IMR-90 (cell line): Measurements from ENCODE around the gene LCNL1. TPM values are rescaled to one million over a fixed set of nuclear protein-coding genes. Genes with fewer than 3 reads are reported as not detected.

ENCODE experiments used
- ATAC-seq: fragments of 200-7000 bp; cut with Tn5 transposase; 2 replicates; pipeline ENCODE4 v1.9.1; 2020; ENCODE audit warnings: low read depth, mild to moderate bottlenecking, moderate library complexity
- BruUV-seq: library from RNA; stranded (reverse); fragments of 400-500 nt; replicated peaks from 2 replicates; lab custom pipeline; 2021; lab: Mats Ljungman, UMichigan
- CTCF ChIA-PET: fragments of 300-600 bp; formaldehyde crosslinking; extraction: SDS; loops from one replicate; lab custom pipeline; 2021; ENCODE audit warnings: antibody characterized with exemption; lab: Yijun Ruan, JAX
- POLR2A ChIA-PET: fragments of 300-600 bp; sonication (Branson Sonifier 250); formaldehyde crosslinking; loops from one replicate; lab custom pipeline; 2022; ENCODE audit warnings: antibody characterized with exemption; ENCODE audit not compliant: unreplicated experiment; lab: Charles Lee
- DNase-seq: peaks from one replicate; pipeline ENCODE4 v3.0.0; 2013
- H2AFZ ChIP-seq: replicated peaks from 2 replicates; pipeline ENCODE3; 2013; ENCODE audit warnings: low read length, mild to moderate bottlenecking; ENCODE audit not compliant: poor library complexity
- H2AK5ac ChIP-seq: 2 replicates; pipeline ENCODE4 v1.6.1; 2013; ENCODE audit warnings: low read depth, low read length, inconsistent platforms
- H2AK9ac ChIP-seq: replicated peaks from 2 replicates; pipeline ENCODE3; 2013; ENCODE audit warnings: mild to moderate bottlenecking, low read depth, low read length, moderate library complexity; ENCODE audit not compliant: poor library complexity
- H2BK120ac ChIP-seq: 2 replicates; pipeline ENCODE4 v1.6.1; 2013; ENCODE audit warnings: low read depth, low read length, inconsistent platforms
- H2BK15ac ChIP-seq: 3 replicates; pipeline ENCODE4 v1.6.1; 2013; ENCODE audit warnings: low read depth, low read length, inconsistent platforms
- H2BK20ac ChIP-seq: 2 replicates; pipeline ENCODE4 v1.6.1; 2013; ENCODE audit warnings: low read depth, mild to moderate bottlenecking, inconsistent platforms, low read length, moderate library complexity
- H2BK5ac ChIP-seq: 2 replicates; pipeline ENCODE4 v1.6.1; 2013; ENCODE audit warnings: mild to moderate bottlenecking, low read depth, low read length, inconsistent platforms; ENCODE audit not compliant: poor library complexity, severe bottlenecking
- H3K14ac ChIP-seq: replicated peaks from 2 replicates; pipeline ENCODE4 v1.6.1; 2013; ENCODE audit warnings: low read depth, low read length, inconsistent platforms
- H3K18ac ChIP-seq: 2 replicates; pipeline ENCODE4 v1.6.1; 2013; ENCODE audit warnings: low read depth, low read length, control low read depth
- H3K23ac ChIP-seq: 2 replicates; pipeline ENCODE4 v1.6.1; 2013; ENCODE audit warnings: low read depth, low read length, inconsistent platforms
- H3K27ac ChIP-seq: 2 replicates; pipeline ENCODE4 v1.5.1; 2013; ENCODE audit warnings: mild to moderate bottlenecking, control low read depth, low read length; ENCODE audit not compliant: insufficient read depth
- H3K27me3 ChIP-seq: 2 replicates; pipeline ENCODE4 v1.6.1; 2013; ENCODE audit warnings: low read length; ENCODE audit not compliant: control insufficient read depth, insufficient read depth
- H3K36me3 ChIP-seq: 2 replicates; pipeline ENCODE4 v1.6.1; 2013; ENCODE audit warnings: low read length, mixed read lengths; ENCODE audit not compliant: control insufficient read depth, insufficient read depth
- H3K4ac ChIP-seq: 2 replicates; pipeline ENCODE4 v1.6.1; 2013; ENCODE audit warnings: low read depth, low read length, inconsistent platforms
- H3K4me1 ChIP-seq: 2 replicates; pipeline ENCODE4 v1.6.1; 2013; ENCODE audit warnings: low read length, mixed read lengths; ENCODE audit not compliant: control insufficient read depth, insufficient read depth
- H3K4me2 ChIP-seq: 2 replicates; pipeline ENCODE4 v1.6.1; 2013; ENCODE audit warnings: low read depth, mild to moderate bottlenecking, control low read depth, low read length, moderate library complexity
- H3K4me3 ChIP-seq: 2 replicates; pipeline ENCODE4 v1.5.1; 2013; ENCODE audit warnings: low read depth, mild to moderate bottlenecking, control low read depth, low read length, moderate library complexity; ENCODE audit not compliant: insufficient read depth
- H3K56ac ChIP-seq: 2 replicates; pipeline ENCODE4 v1.6.1; 2013; ENCODE audit warnings: low read length, inconsistent platforms; ENCODE audit not compliant: insufficient read depth; ENCODE audit errors: extremely low read depth
- H3K79me1 ChIP-seq, 2 experiments: 2 replicates each; pipeline ENCODE4 v1.6.1; 2013; ENCODE audit warnings: low read length in 2 of 2, inconsistent platforms in 1 of 2, low read depth in 1 of 2
- H3K9ac ChIP-seq: 2 replicates; pipeline ENCODE4 v1.6.1; 2013; ENCODE audit warnings: low read depth, low read length, control low read depth
- H3K9me1 ChIP-seq: 2 replicates; pipeline ENCODE4 v1.6.1; 2013; ENCODE audit warnings: low read length, inconsistent platforms; ENCODE audit not compliant: insufficient read depth
- H3K9me3 ChIP-seq: 2 replicates; pipeline ENCODE4 v1.6.1; 2013; ENCODE audit warnings: low read length; ENCODE audit not compliant: control insufficient read depth, insufficient read depth
- H4K20me1 ChIP-seq: 2 replicates; pipeline ENCODE4 v1.6.1; 2013; ENCODE audit warnings: low read length, inconsistent platforms; ENCODE audit not compliant: insufficient read depth
- H4K5ac ChIP-seq: 2 replicates; pipeline ENCODE4 v1.6.1; 2013; ENCODE audit warnings: mild to moderate bottlenecking, low read depth, low read length, control low read depth
- H4K8ac ChIP-seq, 2 experiments: 2 replicates each; pipeline ENCODE4 v1.6.1; 2013; ENCODE audit warnings: low read depth in 2 of 2, low read length in 2 of 2, control low read depth in 1 of 2, inconsistent platforms in 1 of 2
- H4K91ac ChIP-seq: 2 replicates; pipeline ENCODE4 v1.6.1; 2013; ENCODE audit warnings: low read depth, low read length, inconsistent platforms; ENCODE audit not compliant: insufficient read depth
- BHLHE40 ChIP-seq: fragments of 150-350 bp; IDR thresholded peaks from 2 replicates; pipeline ENCODE4 v1.6.1; 2016; ENCODE audit warnings: mild to moderate bottlenecking, low read depth, low read length
- CEBPB ChIP-seq: IDR thresholded peaks from 2 replicates; pipeline ENCODE4 v1.6.1; 2012; ENCODE audit warnings: low read depth, low read length, improper control_type of control experiment
- CHD1 ChIP-seq: IDR thresholded peaks from 2 replicates; pipeline ENCODE4 v1.6.1; 2012; ENCODE audit warnings: low read depth, low read length, improper control_type of control experiment
- MAZ ChIP-seq: IDR thresholded peaks from 2 replicates; pipeline ENCODE4 v1.6.1; 2012; ENCODE audit warnings: low read depth, mild to moderate bottlenecking, low read length, improper control_type of control experiment, moderate library complexity, borderline replicate concordance
- MXI1 ChIP-seq: IDR thresholded peaks from 2 replicates; pipeline ENCODE4 v1.6.1; 2012; ENCODE audit warnings: low read depth, mild to moderate bottlenecking, low read length, moderate library complexity, borderline replicate concordance
- POLR2A ChIP-seq: IDR thresholded peaks from 2 replicates; pipeline ENCODE4 v1.6.1; 2012; ENCODE audit warnings: mild to moderate bottlenecking, low read depth, low read length
- RAD21 ChIP-seq: IDR thresholded peaks from 2 replicates; pipeline ENCODE4 v1.6.1; 2012; ENCODE audit warnings: low read length, improper control_type of control experiment
- RFX5 ChIP-seq: IDR thresholded peaks from 2 replicates; pipeline ENCODE4 v1.8.0; 2012; ENCODE audit warnings: low read depth, mild to moderate bottlenecking, low read length, moderate library complexity
- WGBS, 2 experiments: methylation state at CpG; one replicate each; pipeline versions ENCODE4 v1.1.5 to v1.1.7; 2013; ENCODE audit warnings: missing lambda C conversion rate in 2 of 2; ENCODE audit not compliant: insufficient read length in 1 of 2; ENCODE audit errors: extremely low coverage in 2 of 2; 5-methylcytosine and 5-hydroxymethylcytosine counted together
- dilution Hi-C: fragments of 300-500 bp; cut with HindIII; formaldehyde crosslinking; loops from one replicate; pipeline ENCODE4 v1.14.3; 2018; ENCODE audit warnings: low sequenced_read_pairs; ENCODE audit not compliant: unreplicated experiment
- in situ Hi-C: fragments of 300-500 bp; cut with MboI; formaldehyde crosslinking; loops from 3 replicates; pipeline ENCODE4 v1.14.3; 2019; ENCODE audit warnings: low sequenced_read_pairs, inconsistent platforms, mixed read lengths
- intact Hi-C: fragments of 100-400 bp; cut with micrococcal nuclease; formaldehyde crosslinking; loops from 2 replicates; pipeline ENCODE4 v1.10.0; 2022
- polyA plus RNA-seq, 3 experiments: library from polyadenylated mRNA; depleted of rRNA; stranded (reverse); fragments of >200 nt; gene quantifications; 2 replicates each; pipeline ENCODE4 v1.2.3, GENCODE V29; 2012; ENCODE audit warnings: low replicate concordance in 1 of 3
- total RNA-seq: library from RNA; depleted of rRNA; stranded (reverse); fragments of >200 nt; gene quantifications from 2 replicates; pipeline ENCODE4 v1.2.3, GENCODE V29; 2012
- TF ChIP-seq, protein P1 (sequence below): fragments of 150-350 bp; IDR thresholded peaks from 2 replicates; pipeline ENCODE4 v1.6.1; 2017; ENCODE audit warnings: mild to moderate bottlenecking, antibody characterized with exemption, low read length, low read depth

Gene LCNL1
- total and polyA plus RNA-seq, 2 of the 4 experiments (the other 2 are of a cell fraction), result 0.15 TPM; not detected in 1

DNA sequence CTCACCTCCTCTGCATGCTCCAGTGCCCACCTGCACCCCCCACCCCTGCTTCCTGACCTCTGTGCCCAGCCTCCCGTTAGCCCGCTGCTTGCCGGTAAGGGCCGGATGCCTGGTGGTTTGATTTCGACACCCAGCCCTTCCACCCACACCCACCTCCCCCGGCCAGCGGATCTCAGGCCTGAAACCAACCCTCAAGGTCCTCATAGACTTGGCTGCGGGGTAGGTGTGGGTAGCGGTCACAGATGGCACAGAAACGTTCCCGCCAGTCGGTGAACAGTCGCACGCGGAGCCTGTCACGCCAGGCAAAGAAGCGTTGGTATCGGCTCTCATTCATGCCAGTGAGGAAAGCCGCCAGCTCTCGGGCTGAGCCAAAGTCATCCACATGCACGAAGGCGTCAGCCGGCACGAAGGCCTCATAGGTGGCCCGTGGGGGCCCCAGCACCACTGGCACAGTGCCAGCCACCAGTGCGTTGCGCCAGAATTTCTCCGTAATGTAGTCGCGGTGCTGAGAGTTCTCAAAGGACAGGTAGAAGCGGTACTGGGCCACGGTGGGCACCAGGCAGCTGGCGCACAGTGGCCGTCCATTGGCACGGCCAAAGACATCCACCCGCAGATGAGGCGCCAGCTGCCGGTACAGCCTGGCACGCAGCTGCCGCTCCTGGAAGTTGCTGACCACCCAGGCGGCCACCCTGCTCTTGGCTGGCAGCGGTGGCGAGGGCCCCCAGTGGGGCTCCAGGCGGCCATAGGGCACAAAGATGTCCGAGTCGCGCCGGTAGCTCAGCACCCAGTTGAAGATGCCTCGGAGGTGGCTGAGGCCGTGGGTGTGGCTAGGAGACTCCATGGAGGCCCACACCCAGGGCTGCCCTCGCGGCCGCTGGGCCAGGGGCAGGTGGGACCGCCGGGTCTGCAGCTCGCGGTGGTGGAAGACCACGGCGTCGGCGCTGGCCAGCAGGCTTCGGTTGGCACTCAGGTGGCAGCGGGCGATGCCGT lies 48.0 kb downstream of the LCNL1 start:
- H4K5ac ChIP-seq, result no peak overlapping the region
- no peak overlapping the region for H3K27ac ChIP-seq
- no peak overlapping the region for H2BK15ac ChIP-seq
- no peak overlapping the region for H3K23ac ChIP-seq
- no peak overlapping the region for H2BK20ac ChIP-seq
- no peak overlapping the region for H3K9ac ChIP-seq
- H3K18ac ChIP-seq, result no peak overlapping the region
- no peak overlapping the region for H2BK5ac ChIP-seq
- H2AFZ ChIP-seq, result no peak overlapping the region
- peaks cover 2% of the 10 kb centered on the region; the same call in 1 of the 2 replicates for H3K27me3 ChIP-seq
- peaks cover 5% of the 10 kb centered on the region for H3K4me1 ChIP-seq
- no peak overlapping the region for H3K4ac ChIP-seq
- no peak overlapping the region for H3K56ac ChIP-seq
- dilution Hi-C loops (no loop called here), intact Hi-C loops (no loop called here), in situ Hi-C loops (loop anchor here (10.0 kb wide), 1 partner anchor 246 kb away; no protein-coding TSS in a partner anchor)
- no peaks in the 10 kb centered on the region for H3K9me3 ChIP-seq
- no peak overlapping the region for H2AK5ac ChIP-seq
- H4K20me1 ChIP-seq, result no peaks in the 10 kb centered on the region; the same call in 1 of the 2 replicates
- ChIA-PET CTCF (no interaction called here), POLR2A (no interaction called here)
- ATAC-seq (no peak), DNase-seq (no peak)
- no TSS peak for BruUV-seq
- H3K14ac ChIP-seq, result no peak overlapping the region
- TF ChIP-seq RAD21 (no peak), BHLHE40 (no peak), RFX5 (no peak), POLR2A (no peak), CEBPB (no peak), CHD1 (no peak), MAZ (no peak), MXI1 (no peak)
- TF ChIP-seq, protein P1, sequence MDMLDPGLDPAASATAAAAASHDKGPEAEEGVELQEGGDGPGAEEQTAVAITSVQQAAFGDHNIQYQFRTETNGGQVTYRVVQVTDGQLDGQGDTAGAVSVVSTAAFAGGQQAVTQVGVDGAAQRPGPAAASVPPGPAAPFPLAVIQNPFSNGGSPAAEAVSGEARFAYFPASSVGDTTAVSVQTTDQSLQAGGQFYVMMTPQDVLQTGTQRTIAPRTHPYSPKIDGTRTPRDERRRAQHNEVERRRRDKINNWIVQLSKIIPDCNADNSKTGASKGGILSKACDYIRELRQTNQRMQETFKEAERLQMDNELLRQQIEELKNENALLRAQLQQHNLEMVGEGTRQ, result no peak
- H4K91ac ChIP-seq, result no peak overlapping the region
- H2BK120ac ChIP-seq, result no peak overlapping the region
- H3K9me1 ChIP-seq, result peaks cover 3% of the 10 kb centered on the region; the same call in 1 of the 2 replicates
- no peaks in the 10 kb centered on the region for H3K36me3 ChIP-seq
- H3K4me2 ChIP-seq, result no peak overlapping the region
- H3K79me1 ChIP-seq, result peaks cover 0 to 7% of the 10 kb centered on the region in 2 experiments; a peak in 2 of 4 replicates
- 90% methylated on average over 41 of the region's 65 CpGs; no CpG with 5 or more reads in 1 of the 2 experiments for WGBS, 2 experiments
- H3K4me3 ChIP-seq, result no peak overlapping the region
- no peak overlapping the region for H4K8ac ChIP-seq
- H2AK9ac ChIP-seq, result no peak overlapping the region
